ENCODE results near the gene RNF220.

The RNF220 gene

GRCh38 chr1:44503625-44504024 is 98.6 kb downstream of the RNF220 start:
- no peak for DNase-seq (ENCODE audit: low read depth)
- TF ChIP-seq, protein P1, sequence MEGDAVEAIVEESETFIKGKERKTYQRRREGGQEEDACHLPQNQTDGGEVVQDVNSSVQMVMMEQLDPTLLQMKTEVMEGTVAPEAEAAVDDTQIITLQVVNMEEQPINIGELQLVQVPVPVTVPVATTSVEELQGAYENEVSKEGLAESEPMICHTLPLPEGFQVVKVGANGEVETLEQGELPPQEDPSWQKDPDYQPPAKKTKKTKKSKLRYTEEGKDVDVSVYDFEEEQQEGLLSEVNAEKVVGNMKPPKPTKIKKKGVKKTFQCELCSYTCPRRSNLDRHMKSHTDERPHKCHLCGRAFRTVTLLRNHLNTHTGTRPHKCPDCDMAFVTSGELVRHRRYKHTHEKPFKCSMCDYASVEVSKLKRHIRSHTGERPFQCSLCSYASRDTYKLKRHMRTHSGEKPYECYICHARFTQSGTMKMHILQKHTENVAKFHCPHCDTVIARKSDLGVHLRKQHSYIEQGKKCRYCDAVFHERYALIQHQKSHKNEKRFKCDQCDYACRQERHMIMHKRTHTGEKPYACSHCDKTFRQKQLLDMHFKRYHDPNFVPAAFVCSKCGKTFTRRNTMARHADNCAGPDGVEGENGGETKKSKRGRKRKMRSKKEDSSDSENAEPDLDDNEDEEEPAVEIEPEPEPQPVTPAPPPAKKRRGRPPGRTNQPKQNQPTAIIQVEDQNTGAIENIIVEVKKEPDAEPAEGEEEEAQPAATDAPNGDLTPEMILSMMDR (conservative IDR thresholded peaks at IDR 0.05; ENCODE audit: low read length) = no peak
- no peak overlapping the region for H3K4me3 ChIP-seq (ENCODE audit: low read length)

DNA sequence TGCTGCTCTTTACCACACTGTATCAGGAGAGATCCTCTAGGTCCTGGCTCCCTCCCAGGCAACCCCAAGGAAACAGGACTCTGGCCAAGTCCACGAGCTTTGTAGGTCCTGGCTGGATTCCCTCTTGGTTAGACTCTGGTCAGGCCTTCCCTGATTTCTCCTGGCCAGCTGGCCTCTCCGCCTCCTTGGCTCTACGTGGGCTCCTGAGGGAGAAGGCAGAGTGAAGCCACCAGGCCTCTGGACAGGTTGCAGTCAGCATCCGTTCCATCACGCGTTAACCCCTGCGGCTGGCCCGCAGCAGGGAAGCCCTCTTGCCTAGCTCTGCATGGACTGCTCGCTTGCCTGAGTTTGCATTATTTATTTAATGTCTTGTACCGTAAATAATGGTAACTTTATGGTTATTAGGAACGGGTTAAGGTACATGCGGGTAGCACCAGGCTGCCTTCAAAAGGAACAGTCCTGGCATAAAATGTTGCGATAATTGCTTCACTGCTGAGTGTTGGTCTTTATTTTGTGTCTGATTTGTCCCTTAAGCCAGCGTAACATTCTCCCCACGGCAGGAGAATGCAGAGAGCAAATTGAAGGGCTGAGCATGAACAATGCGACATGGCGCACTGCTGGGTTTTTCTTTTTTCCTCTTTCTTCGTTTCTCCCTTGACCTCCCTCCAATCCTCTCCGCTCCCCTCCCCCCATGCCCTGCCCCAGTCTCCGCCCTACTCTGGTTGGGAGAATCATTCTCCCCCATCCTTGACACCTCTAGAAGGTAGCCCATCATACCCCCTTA is 100.3 kb downstream of the RNF220 start:
- no peak overlapping the region for H3K4me3 ChIP-seq (ENCODE audit: low read length)
- DNase-seq (ENCODE audit: low read depth) = no peak
- TF ChIP-seq, protein P1 (conservative IDR thresholded peaks at IDR 0.05; ENCODE audit: low read length) = no peak

GRCh38 chr1:44507490-44508396 is 102.7 kb downstream of the RNF220 start:
- TF ChIP-seq, protein P1 (conservative IDR thresholded peaks at IDR 0.05; ENCODE audit: low read length) = no peak
- DNase-seq (ENCODE audit: low read depth) = no peak

GRCh38 chr1:44508397-44508745 is 103.3 kb downstream of the RNF220 start:
- TF ChIP-seq, protein P1 (conservative IDR thresholded peaks at IDR 0.05; ENCODE audit: low read length) = no peak

More at GRCh38 chr1:44507490-44508396, 102.7 kb downstream of the RNF220 start:
- H3K4me3 ChIP-seq (ENCODE audit: low read length) = no peak overlapping the region

GRCh38 chr1:44511363-44511762 is 106.3 kb downstream of the RNF220 start:
- H3K4me3 ChIP-seq (ENCODE audit: low read length) = no peak overlapping the region
- TF ChIP-seq, protein P1 (conservative IDR thresholded peaks at IDR 0.05; ENCODE audit: low read length) = no peak
- no peak for DNase-seq (ENCODE audit: low read depth)

More at GRCh38 chr1:44508397-44508745, 103.3 kb downstream of the RNF220 start:
- DNase-seq (ENCODE audit: low read depth) = no peak
- H3K4me3 ChIP-seq (ENCODE audit: low read length) = no peak overlapping the region

DNA sequence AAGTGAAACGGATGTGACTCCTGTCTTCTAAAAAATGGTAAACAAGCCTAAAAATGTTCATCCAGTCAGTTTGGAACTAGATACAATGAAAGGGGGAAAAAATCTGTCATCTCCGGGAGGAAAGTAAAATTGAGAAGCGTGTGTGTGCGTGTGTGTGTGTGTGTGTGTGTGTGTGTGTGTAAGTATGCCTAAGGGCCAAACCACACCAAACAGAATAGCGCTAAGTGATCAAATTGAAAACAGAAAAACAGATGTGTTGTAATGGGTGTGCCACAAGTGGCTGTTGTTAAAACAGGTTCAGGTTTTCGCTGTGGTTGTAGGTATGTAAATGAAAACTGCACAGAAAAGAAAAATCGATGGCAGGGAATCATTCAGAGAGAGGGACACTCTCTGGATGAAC is 106.7 kb downstream of the RNF220 start:
- TF ChIP-seq, protein P1 (conservative IDR thresholded peaks at IDR 0.05; ENCODE audit: low read length) = no peak
- no peak overlapping the region for H3K4me3 ChIP-seq (ENCODE audit: low read length)
- peak; percentile 8 for DNase-seq (ENCODE audit: low read depth)
